ENCODE results near the gene SHQ1. TPM values are rescaled to one million over a fixed set of nuclear protein-coding genes. Genes with fewer than 3 reads are reported as not detected.

The SHQ1 gene
- total RNA-seq, 1 experiment from 2014 or later: 27.6 TPM

DNA sequence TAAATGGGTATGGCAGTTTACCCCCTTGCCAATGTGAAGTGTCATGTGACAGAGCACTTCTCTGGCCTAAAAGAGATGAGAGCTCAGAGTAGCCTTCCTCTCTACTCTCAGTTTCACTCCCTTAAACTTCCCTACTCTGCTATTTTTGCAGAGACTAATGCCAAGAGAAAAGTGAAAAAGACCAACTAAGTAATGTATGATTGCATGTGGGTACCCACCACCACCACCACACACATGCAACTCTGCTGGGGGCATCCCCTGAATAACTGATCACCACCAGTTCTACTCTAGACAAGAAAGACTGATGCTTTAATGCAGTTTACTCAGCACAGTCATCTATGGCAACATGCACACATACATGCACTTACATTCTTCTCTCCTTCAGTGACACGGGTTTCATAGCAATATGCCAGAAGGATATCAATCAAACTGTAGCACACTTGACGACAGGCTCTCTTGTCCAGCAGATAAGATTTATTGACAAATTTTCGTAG lies 31.3 kb downstream of the SHQ1 start:
- Histone ChIP-seq H3K9me2 (ENCODE audit: insufficient read depth) (no peaks in the 10 kb centered on the region), H3K27me3 (ENCODE audit: insufficient read depth, low read length) (no peaks in the 10 kb centered on the region), H3K36me3 (ENCODE audit: control insufficient read depth in 1 of 2, insufficient read depth in 2 of 2, low read length in 2 of 2) (peaks cover 0 to 7% of the 10 kb centered on the region in 2 experiments; a peak in 1 of 4 replicates), H4K20me1 (ENCODE audit: insufficient read depth) (peaks cover 4% of the 10 kb centered on the region; the same call in 1 of the 2 replicates), H3K9ac (ENCODE audit: low read length) (no peak overlapping the region), H3K27ac (ENCODE audit: low read depth, low read length) (no peak overlapping the region), H3K4me3 (replicated peaks in 1 of 2; ENCODE audit: low read depth in 1 of 2, low read length in 2 of 2) (no peak overlapping the region), H3K4me1 (ENCODE audit: control insufficient read depth in 1 of 2, insufficient read depth in 2 of 2, low read length in 2 of 2) (peaks cover 0 to 3% of the 10 kb centered on the region in 2 experiments; a peak in 3 of 4 replicates), H3K9me3 (ENCODE audit: control insufficient read depth in 1 of 2, insufficient read depth in 1 of 2, low read depth in 1 of 2, low read length in 2 of 2) (no peaks in the 10 kb centered on the region), H3K4me2 (ENCODE audit: low read length) (no peak overlapping the region), H3K79me2 (ENCODE audit: insufficient read depth, low read length) (peaks cover 17% of the 10 kb centered on the region; the same call in 1 of the 2 replicates), H2AFZ (ENCODE audit: low read depth, low read length, poor library complexity, severe bottlenecking) (no peak overlapping the region)
- DNase-seq (ENCODE audit: low read depth, low spot score) (no peak), ATAC-seq (no peak)
- no TSS peak for BruUV-seq (replicated peaks)
- POLR2A ChIA-PET: no interaction called here
- TF ChIP-seq ZNF274 (IDR thresholded peaks at IDR 0.05; ENCODE audit: low read depth, low read length) (no peak), FOSL1 (IDR thresholded peaks at IDR 0.05; ENCODE audit: low read depth) (no peak), POLR2A (IDR thresholded peaks at IDR 0.05; ENCODE audit: borderline replicate concordance, extremely low read depth, insufficient read depth, insufficient read length) (no peak), CEBPB (IDR thresholded peaks at IDR 0.05; ENCODE audit: low read depth) (no peak), SP1 (IDR thresholded peaks at IDR 0.05; ENCODE audit: low read depth) (no peak), TCF7L2 (IDR thresholded peaks at IDR 0.05; ENCODE audit: borderline replicate concordance, extremely low read depth, insufficient read depth, insufficient read length) (no peak), JUND (IDR thresholded peaks at IDR 0.05) (no peak), YY1 (IDR thresholded peaks at IDR 0.05; ENCODE audit: extremely low read depth, insufficient replicate concordance, low read depth, low read length) (no peak), SRF (IDR thresholded peaks at IDR 0.05; ENCODE audit: low read depth) (no peak), CBX3 (IDR thresholded peaks at IDR 0.05; ENCODE audit: low read depth) (no peak), SIN3A (IDR thresholded peaks at IDR 0.05; ENCODE audit: low read depth) (no peak), EGR1 (IDR thresholded peaks at IDR 0.05; ENCODE audit: low read depth) (no peak), RAD21 (IDR thresholded peaks at IDR 0.05; ENCODE audit: low read depth) (no peak), ELF1 (IDR thresholded peaks at IDR 0.05; ENCODE audit: borderline replicate concordance, low read depth) (no peak), POLR2AphosphoS5 (IDR thresholded peaks at IDR 0.05; ENCODE audit: low read depth, low read length) (no peak)
- TF ChIP-seq, protein P1, sequence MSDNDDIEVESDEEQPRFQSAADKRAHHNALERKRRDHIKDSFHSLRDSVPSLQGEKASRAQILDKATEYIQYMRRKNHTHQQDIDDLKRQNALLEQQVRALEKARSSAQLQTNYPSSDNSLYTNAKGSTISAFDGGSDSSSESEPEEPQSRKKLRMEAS (IDR thresholded peaks at IDR 0.05): no peak
- TF ChIP-seq, protein P2, sequence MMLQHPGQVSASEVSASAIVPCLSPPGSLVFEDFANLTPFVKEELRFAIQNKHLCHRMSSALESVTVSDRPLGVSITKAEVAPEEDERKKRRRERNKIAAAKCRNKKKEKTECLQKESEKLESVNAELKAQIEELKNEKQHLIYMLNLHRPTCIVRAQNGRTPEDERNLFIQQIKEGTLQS (IDR thresholded peaks at IDR 0.05): no peak
- TF ChIP-seq, protein P3, sequence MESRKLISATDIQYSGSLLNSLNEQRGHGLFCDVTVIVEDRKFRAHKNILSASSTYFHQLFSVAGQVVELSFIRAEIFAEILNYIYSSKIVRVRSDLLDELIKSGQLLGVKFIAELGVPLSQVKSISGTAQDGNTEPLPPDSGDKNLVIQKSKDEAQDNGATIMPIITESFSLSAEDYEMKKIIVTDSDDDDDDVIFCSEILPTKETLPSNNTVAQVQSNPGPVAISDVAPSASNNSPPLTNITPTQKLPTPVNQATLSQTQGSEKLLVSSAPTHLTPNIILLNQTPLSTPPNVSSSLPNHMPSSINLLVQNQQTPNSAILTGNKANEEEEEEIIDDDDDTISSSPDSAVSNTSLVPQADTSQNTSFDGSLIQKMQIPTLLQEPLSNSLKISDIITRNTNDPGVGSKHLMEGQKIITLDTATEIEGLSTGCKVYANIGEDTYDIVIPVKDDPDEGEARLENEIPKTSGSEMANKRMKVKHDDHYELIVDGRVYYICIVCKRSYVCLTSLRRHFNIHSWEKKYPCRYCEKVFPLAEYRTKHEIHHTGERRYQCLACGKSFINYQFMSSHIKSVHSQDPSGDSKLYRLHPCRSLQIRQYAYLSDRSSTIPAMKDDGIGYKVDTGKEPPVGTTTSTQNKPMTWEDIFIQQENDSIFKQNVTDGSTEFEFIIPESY (IDR thresholded peaks at IDR 0.05; ENCODE audit: extremely low read depth, insufficient replicate concordance, low read length): no peak
- TF ChIP-seq, protein P4, sequence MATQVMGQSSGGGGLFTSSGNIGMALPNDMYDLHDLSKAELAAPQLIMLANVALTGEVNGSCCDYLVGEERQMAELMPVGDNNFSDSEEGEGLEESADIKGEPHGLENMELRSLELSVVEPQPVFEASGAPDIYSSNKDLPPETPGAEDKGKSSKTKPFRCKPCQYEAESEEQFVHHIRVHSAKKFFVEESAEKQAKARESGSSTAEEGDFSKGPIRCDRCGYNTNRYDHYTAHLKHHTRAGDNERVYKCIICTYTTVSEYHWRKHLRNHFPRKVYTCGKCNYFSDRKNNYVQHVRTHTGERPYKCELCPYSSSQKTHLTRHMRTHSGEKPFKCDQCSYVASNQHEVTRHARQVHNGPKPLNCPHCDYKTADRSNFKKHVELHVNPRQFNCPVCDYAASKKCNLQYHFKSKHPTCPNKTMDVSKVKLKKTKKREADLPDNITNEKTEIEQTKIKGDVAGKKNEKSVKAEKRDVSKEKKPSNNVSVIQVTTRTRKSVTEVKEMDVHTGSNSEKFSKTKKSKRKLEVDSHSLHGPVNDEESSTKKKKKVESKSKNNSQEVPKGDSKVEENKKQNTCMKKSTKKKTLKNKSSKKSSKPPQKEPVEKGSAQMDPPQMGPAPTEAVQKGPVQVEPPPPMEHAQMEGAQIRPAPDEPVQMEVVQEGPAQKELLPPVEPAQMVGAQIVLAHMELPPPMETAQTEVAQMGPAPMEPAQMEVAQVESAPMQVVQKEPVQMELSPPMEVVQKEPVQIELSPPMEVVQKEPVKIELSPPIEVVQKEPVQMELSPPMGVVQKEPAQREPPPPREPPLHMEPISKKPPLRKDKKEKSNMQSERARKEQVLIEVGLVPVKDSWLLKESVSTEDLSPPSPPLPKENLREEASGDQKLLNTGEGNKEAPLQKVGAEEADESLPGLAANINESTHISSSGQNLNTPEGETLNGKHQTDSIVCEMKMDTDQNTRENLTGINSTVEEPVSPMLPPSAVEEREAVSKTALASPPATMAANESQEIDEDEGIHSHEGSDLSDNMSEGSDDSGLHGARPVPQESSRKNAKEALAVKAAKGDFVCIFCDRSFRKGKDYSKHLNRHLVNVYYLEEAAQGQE (IDR thresholded peaks at IDR 0.05; ENCODE audit: low read depth): no peak
- CTCF ChIA-PET: interaction anchor here (1.6 to 1.7 kb wide), 2 partner anchors 10 to 942 kb away, joined by 4 read pairs; no protein-coding TSS in a partner anchor
- RAD21 ChIA-PET (ENCODE audit: low non-redundant PET in 1 of 2, low total read pairs in 2 of 2, uncharacterized antibody in 2 of 2, unreplicated experiment in 2 of 2): no interaction called here
- intact Hi-C loops (cut with micrococcal nuclease): loop anchor here (5.0 to 10.0 kb wide), 2 partner anchors 372 to 1105 kb away; partner anchors contain the start of gene RYBP

Measured in HCT116 (cell line).